ENCODE results near the gene MS4A10.

The MS4A10 gene

DNA sequence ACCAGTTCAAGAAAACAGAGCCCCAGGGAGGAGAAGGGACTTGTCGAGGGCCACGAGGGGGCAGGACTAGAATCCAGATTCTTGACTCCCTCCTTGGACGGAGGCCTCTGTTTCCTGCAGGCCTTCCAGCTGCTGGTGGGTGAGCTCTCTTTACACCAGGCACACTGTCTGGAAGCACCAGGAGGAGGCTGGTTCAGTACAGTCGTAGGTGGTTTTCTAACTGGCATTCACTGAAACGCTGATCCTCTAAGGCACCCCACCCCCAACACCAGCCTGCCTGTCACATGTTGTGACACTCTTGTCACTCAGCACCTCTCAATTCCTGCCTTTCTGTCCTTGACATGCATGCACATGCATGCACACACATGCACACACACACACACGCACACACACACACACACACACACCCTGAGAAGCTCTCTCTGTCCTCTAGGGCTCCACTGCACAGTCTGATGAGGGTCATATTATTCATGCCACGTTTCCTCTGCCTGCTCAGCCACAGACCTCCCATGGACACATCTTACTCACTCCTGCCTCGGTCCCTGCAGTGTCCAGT, 751 bp downstream of the MS4A10 start:
- no peak overlapping the region for H3K4me3 ChIP-seq (ENCODE audit: low read length)
- no CpG with 5 or more reads among the region's 8 CpGs for WGBS (ENCODE audit: insufficient coverage, insufficient read length)
- H3K27ac ChIP-seq (ENCODE audit: low read length) = no peak overlapping the region
- H3K4me1 ChIP-seq (ENCODE audit: control insufficient read depth, insufficient read depth, low read length) = no peaks in the 10 kb centered on the region
- H3K9me3 ChIP-seq (ENCODE audit: control insufficient read depth, insufficient read depth, low read length) = no peaks in the 10 kb centered on the region
- DNase-seq (ENCODE audit: low read depth, low spot score) = no peak
- H3K27me3 ChIP-seq (ENCODE audit: control insufficient read depth, insufficient read depth, low read length) = no peaks in the 10 kb centered on the region
- H3K36me3 ChIP-seq (ENCODE audit: control insufficient read depth, insufficient read depth, low read length) = no peaks in the 10 kb centered on the region

DNA sequence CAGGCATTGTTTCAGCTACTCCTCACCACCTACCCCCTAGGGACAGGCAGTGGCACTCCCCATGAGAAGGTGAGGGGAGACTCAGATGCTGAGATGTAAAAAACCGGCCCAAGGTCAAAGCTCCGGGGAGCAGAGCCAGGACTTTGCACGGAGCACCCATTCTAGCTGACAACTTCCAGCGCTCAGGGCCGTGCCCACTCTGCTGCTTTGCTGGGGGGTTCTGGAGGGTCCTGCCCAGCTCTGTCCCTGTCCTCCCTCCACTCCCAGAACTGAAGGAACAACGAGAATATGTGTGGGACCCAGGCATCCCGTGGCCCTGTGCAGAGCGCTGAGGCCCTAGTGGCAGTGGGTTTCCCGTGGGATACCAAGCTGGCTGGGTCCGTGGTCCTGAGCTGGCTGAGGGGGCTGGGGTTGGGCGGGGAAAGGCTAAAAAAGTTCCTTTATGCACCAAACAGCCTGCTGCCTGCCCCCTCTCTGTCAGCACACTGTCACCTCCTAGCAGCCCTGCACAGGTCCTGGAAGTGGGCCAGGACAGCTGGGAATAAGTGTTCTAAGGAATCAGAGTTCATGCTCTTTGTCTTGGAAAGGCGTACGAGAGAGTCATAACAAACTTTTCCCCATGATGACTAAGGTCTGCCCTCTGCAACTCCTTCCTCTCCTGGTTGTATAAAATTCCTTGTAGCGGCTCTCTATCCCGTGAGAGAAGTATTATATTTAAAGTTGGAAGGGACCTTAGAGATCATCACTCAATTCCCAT, 1.9 kb downstream of the MS4A10 start:
- DNase-seq (ENCODE audit: low read depth, low spot score) = no peak
- peaks cover 5% of the 10 kb centered on the region for H3K9me3 ChIP-seq (ENCODE audit: control insufficient read depth, insufficient read depth, low read length)
- H3K27ac ChIP-seq (ENCODE audit: low read length) = no peak overlapping the region
- WGBS (ENCODE audit: insufficient coverage, insufficient read length) = no CpG with 5 or more reads among the region's 15 CpGs
- H3K36me3 ChIP-seq (ENCODE audit: control insufficient read depth, insufficient read depth, low read length) = no peaks in the 10 kb centered on the region
- H3K27me3 ChIP-seq (ENCODE audit: control insufficient read depth, insufficient read depth, low read length) = no peaks in the 10 kb centered on the region
- H3K4me1 ChIP-seq (ENCODE audit: control insufficient read depth, insufficient read depth, low read length) = no peaks in the 10 kb centered on the region
- no peak overlapping the region for H3K4me3 ChIP-seq (ENCODE audit: low read length)

- no peaks in the 10 kb centered on the region for H3K4me1 ChIP-seq (ENCODE audit: control insufficient read depth, insufficient read depth, low read length)
- H3K9me3 ChIP-seq (ENCODE audit: control insufficient read depth, insufficient read depth, low read length) = peaks cover 5% of the 10 kb centered on the region
- WGBS (ENCODE audit: insufficient coverage, insufficient read length) = no CpG with 5 or more reads among the region's 7 CpGs
- H3K27ac ChIP-seq (ENCODE audit: low read length) = no peak overlapping the region
- no peak for DNase-seq (ENCODE audit: low read depth, low spot score)
- H3K4me3 ChIP-seq (ENCODE audit: low read length) = no peak overlapping the region
- H3K27me3 ChIP-seq (ENCODE audit: control insufficient read depth, insufficient read depth, low read length) = no peaks in the 10 kb centered on the region
- no peaks in the 10 kb centered on the region for H3K36me3 ChIP-seq (ENCODE audit: control insufficient read depth, insufficient read depth, low read length)
Observed at GRCh38 chr11:60788401-60789125, 3.4 kb downstream of the MS4A10 start.

DNA sequence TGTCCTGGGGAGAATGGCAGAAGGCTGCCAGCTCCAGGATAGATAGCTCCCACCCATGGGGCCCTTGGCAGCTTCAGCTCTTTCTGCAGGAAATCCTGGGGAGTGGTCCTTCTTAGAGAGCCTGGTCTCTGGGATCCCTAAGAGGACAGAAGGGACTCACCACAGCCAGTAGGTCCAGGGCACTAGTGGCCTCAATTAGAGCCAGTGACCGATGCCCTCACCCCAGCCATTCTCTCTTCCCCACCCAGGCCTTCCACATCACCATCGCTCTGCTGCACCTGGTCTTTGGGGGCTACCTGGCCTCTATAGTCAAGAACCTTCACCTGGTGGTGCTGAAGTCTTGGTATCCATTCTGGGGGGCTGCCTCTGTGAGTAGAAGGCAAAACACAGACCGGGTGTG, 5.6 kb downstream of the MS4A10 start:
- WGBS (ENCODE audit: insufficient coverage, insufficient read length) = no CpG with 5 or more reads among the region's 3 CpGs
- peaks cover 5% of the 10 kb centered on the region for H3K9me3 ChIP-seq (ENCODE audit: control insufficient read depth, insufficient read depth, low read length)

DNA sequence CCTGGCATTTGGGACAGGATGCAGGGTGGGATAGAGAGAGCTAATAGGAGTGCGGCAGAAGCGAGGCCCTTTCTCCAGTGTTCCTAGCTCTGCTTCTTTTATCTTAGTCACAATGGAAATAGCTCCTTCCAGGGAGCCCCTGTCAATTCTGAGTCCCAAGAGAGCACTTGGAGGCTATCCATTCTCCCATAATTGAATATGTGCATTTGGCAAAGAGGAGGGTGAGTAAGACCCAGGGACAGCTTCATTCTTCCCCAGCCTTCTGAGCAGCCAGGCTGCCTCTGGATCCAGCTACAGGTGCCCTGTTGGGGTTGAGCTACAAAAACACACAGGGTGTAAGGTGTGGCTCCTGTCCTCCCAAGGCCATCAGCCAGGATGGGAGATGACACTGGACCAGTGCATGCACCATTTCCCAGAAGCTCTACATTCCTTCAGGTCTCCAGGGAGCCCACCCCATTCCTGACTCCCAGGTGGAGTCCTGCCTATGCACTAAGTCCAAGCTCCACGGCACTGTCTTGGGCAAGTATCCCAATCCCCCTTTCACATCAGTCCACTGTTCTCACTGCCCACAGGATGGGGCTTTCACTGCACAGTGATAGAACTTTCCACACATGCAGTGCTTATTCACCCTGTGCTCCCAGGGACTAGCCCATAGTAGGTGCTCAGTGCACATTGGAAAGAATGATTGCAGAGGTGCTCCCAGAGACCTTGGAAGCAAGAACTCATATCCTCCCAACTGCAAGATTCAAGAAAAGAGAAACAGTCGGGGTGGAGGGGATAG, 6.2 kb downstream of the MS4A10 start:
- no CpG with 5 or more reads among the region's 4 CpGs for WGBS (ENCODE audit: insufficient coverage, insufficient read length)
- H3K4me1 ChIP-seq (ENCODE audit: control insufficient read depth, insufficient read depth, low read length) = no peaks in the 10 kb centered on the region
- no peaks in the 10 kb centered on the region for H3K27me3 ChIP-seq (ENCODE audit: control insufficient read depth, insufficient read depth, low read length)

More for the DNA sequence above, 5.6 kb downstream of the MS4A10 start:
- no peak for DNase-seq (ENCODE audit: low read depth, low spot score)
- Histone ChIP-seq H3K4me1 (ENCODE audit: control insufficient read depth, insufficient read depth, low read length) (no peaks in the 10 kb centered on the region), H3K27me3 (ENCODE audit: control insufficient read depth, insufficient read depth, low read length) (no peaks in the 10 kb centered on the region), H3K36me3 (ENCODE audit: control insufficient read depth, insufficient read depth, low read length) (no peaks in the 10 kb centered on the region), H3K27ac (ENCODE audit: low read length) (no peak overlapping the region), H3K4me3 (ENCODE audit: low read length) (no peak overlapping the region)

DNA sequence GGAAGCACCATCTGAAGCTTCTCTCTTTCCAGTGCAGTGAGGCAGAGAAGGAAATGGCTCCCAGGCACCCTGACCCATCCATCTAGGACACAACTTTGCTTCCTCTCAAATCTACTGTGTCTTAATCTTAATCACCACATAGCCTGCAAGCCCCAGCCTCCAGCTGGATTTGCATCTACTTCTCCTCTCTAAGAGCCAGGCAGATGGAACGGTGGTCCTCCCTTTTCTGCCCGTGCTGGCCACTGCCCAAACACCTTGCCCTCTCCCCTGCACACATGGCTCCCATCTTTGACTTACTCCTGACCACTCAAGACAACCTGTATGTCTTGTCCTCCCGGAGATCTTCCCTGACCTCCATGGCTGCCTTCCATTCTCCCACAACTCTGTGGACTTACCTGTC, 7.4 kb downstream of the MS4A10 start:
- H3K27ac ChIP-seq (ENCODE audit: low read length) = no peak overlapping the region
- peaks cover 5% of the 10 kb centered on the region for H3K9me3 ChIP-seq (ENCODE audit: control insufficient read depth, insufficient read depth, low read length)
- H3K36me3 ChIP-seq (ENCODE audit: control insufficient read depth, insufficient read depth, low read length) = no peaks in the 10 kb centered on the region
- H3K4me3 ChIP-seq (ENCODE audit: low read length) = no peak overlapping the region
- no CpG with 5 or more reads among the region's 3 CpGs for WGBS (ENCODE audit: insufficient coverage, insufficient read length)
- no peaks in the 10 kb centered on the region for H3K27me3 ChIP-seq (ENCODE audit: control insufficient read depth, insufficient read depth, low read length)
- no peak for DNase-seq (ENCODE audit: low read depth, low spot score)
- no peaks in the 10 kb centered on the region for H3K4me1 ChIP-seq (ENCODE audit: control insufficient read depth, insufficient read depth, low read length)

More for the DNA sequence above, 6.2 kb downstream of the MS4A10 start:
- DNase-seq (ENCODE audit: low read depth, low spot score) = no peak
- H3K4me3 ChIP-seq (ENCODE audit: low read length) = no peak overlapping the region
- H3K36me3 ChIP-seq (ENCODE audit: control insufficient read depth, insufficient read depth, low read length) = no peaks in the 10 kb centered on the region
- peaks cover 5% of the 10 kb centered on the region for H3K9me3 ChIP-seq (ENCODE audit: control insufficient read depth, insufficient read depth, low read length)
- H3K27ac ChIP-seq (ENCODE audit: low read length) = no peak overlapping the region

GRCh38 chr11:60795291-60795690, 10.2 kb downstream of the MS4A10 start:
- Histone ChIP-seq H3K27me3 (ENCODE audit: control insufficient read depth, insufficient read depth, low read length) (no peaks in the 10 kb centered on the region), H3K4me3 (ENCODE audit: low read length) (no peak overlapping the region), H3K36me3 (ENCODE audit: control insufficient read depth, insufficient read depth, low read length) (no peaks in the 10 kb centered on the region), H3K9me3 (ENCODE audit: control insufficient read depth, insufficient read depth, low read length) (peaks cover 5% of the 10 kb centered on the region), H3K4me1 (ENCODE audit: control insufficient read depth, insufficient read depth, low read length) (no peaks in the 10 kb centered on the region), H3K27ac (ENCODE audit: low read length) (no peak overlapping the region)
- DNase-seq (ENCODE audit: low read depth, low spot score) = no peak
- WGBS (ENCODE audit: insufficient coverage, insufficient read length) = no CpG with 5 or more reads among the region's 6 CpGs

- no peaks in the 10 kb centered on the region for H3K27me3 ChIP-seq (ENCODE audit: control insufficient read depth, insufficient read depth, low read length)
- no CpG with 5 or more reads among the region's 17 CpGs for WGBS (ENCODE audit: insufficient coverage, insufficient read length)
Observed at GRCh38 chr11:60797846-60798630, 12.9 kb downstream of the MS4A10 start.

GRCh38 chr11:60798631-60799030, 13.5 kb downstream of the MS4A10 start:
- no CpG with 5 or more reads among the region's 3 CpGs for WGBS (ENCODE audit: insufficient coverage, insufficient read length)
- Histone ChIP-seq H3K27ac (ENCODE audit: low read length) (no peak overlapping the region), H3K4me1 (ENCODE audit: control insufficient read depth, insufficient read depth, low read length) (no peaks in the 10 kb centered on the region), H3K9me3 (ENCODE audit: control insufficient read depth, insufficient read depth, low read length) (no peaks in the 10 kb centered on the region), H3K27me3 (ENCODE audit: control insufficient read depth, insufficient read depth, low read length) (no peaks in the 10 kb centered on the region), H3K36me3 (ENCODE audit: control insufficient read depth, insufficient read depth, low read length) (no peaks in the 10 kb centered on the region), H3K4me3 (ENCODE audit: low read length) (no peak overlapping the region)
- DNase-seq (ENCODE audit: low read depth, low spot score) = no peak

More at GRCh38 chr11:60797846-60798630, 12.9 kb downstream of the MS4A10 start:
- H3K4me1 ChIP-seq (ENCODE audit: control insufficient read depth, insufficient read depth, low read length) = no peaks in the 10 kb centered on the region
- no peaks in the 10 kb centered on the region for H3K9me3 ChIP-seq (ENCODE audit: control insufficient read depth, insufficient read depth, low read length)
- H3K4me3 ChIP-seq (ENCODE audit: low read length) = no peak overlapping the region
- H3K36me3 ChIP-seq (ENCODE audit: control insufficient read depth, insufficient read depth, low read length) = no peaks in the 10 kb centered on the region
- DNase-seq (ENCODE audit: low read depth, low spot score) = no peak
- H3K27ac ChIP-seq (ENCODE audit: low read length) = no peak overlapping the region

All from iPS DF 6.9 (cell line).